MCF 10A (cell line): Measurements from ENCODE around the gene UVRAG. TPM values are rescaled to one million over a fixed set of nuclear protein-coding genes. Genes with fewer than 3 reads are reported as not detected.

Experiments
- BruUV-seq: library from RNA; stranded (reverse); fragments of 400-500 nt; replicated peaks from 2 replicates; lab custom pipeline; 2021; lab: Mats Ljungman, UMichigan
- CTCF ChIA-PET: fragments of 300-600 bp; sonication (Branson Sonifier 250); formaldehyde crosslinking; extraction: SDS; loops from one replicate; lab custom pipeline; 2021; ENCODE audit warnings: antibody characterized with exemption, inconsistent platforms; lab: Yijun Ruan, JAX
- POLR2A ChIA-PET: fragments of 300-600, 350-650 bp; sonication (Branson Sonifier 250); formaldehyde crosslinking; extraction: SDS; loops from one replicate; lab custom pipeline; 2020; ENCODE audit warnings: antibody characterized with exemption, inconsistent platforms; lab: Yijun Ruan, JAX
- DNase-seq: peaks from one replicate; pipeline ENCODE4 v3.0.0-alpha.2; 2018; ENCODE audit not compliant: unreplicated experiment
- H3K27ac Mint-ChIP-seq: one replicate; pipeline ENCODE4 v1.8.0; 2022; ENCODE audit warnings: mild to moderate bottlenecking, low read depth, mixed read lengths; ENCODE audit not compliant: unreplicated experiment
- H3K27me3 Mint-ChIP-seq: one replicate; pipeline ENCODE4 v1.8.0; 2022; ENCODE audit warnings: mixed read lengths; ENCODE audit not compliant: insufficient read depth, unreplicated experiment
- H3K36me3 Mint-ChIP-seq: one replicate; pipeline ENCODE4 v1.8.0; 2022; ENCODE audit warnings: mild to moderate bottlenecking, moderate library complexity, mixed read lengths; ENCODE audit not compliant: insufficient read depth, unreplicated experiment
- H3K4me1 Mint-ChIP-seq: one replicate; pipeline ENCODE4 v1.8.0; 2022; ENCODE audit warnings: mixed read lengths; ENCODE audit not compliant: insufficient read depth, unreplicated experiment
- H3K4me3 Mint-ChIP-seq: one replicate; pipeline ENCODE4 v1.8.0; 2022; ENCODE audit warnings: mild to moderate bottlenecking, moderate library complexity, mixed read lengths; ENCODE audit not compliant: unreplicated experiment
- H3K9me3 Mint-ChIP-seq: one replicate; pipeline ENCODE4 v1.8.0; 2022; ENCODE audit warnings: mixed read lengths; ENCODE audit not compliant: unreplicated experiment
- CTCF ChIP-seq: fragments of 200-600 bp; IDR thresholded peaks from one replicate; pipeline ENCODE4 v1.8.0; 2022; ENCODE audit warnings: antibody characterized with exemption, mild to moderate bottlenecking; ENCODE audit not compliant: unreplicated experiment
- intact Hi-C: fragments of 100-400 bp; cut with micrococcal nuclease; formaldehyde crosslinking; loops from 2 replicates; pipeline ENCODE4 v1.14.1; 2022
- total RNA-seq: library from RNA; stranded (reverse); gene quantifications from 2 replicates; pipeline ENCODE4 v1.2.3, GENCODE V29; 2022

Gene UVRAG
- total RNA-seq, 1 experiment from 2014 or later: 12.4 TPM

GRCh38 chr11:75856912-75857311, 41.9 kb downstream of the UVRAG start:
- ChIA-PET POLR2A (interaction anchor here (1.1 kb wide), 1 partner anchor 44 kb away, joined by 4 read pairs; no protein-coding TSS in a partner anchor), CTCF (interaction anchor here (0.6 to 1.2 kb wide), 4 partner anchors 11 to 549 kb away, joined by 3 to 7 read pairs (median 4); no protein-coding TSS in a partner anchor)
- peaks cover 19% of the 10 kb centered on the region for H3K36me3 Mint-ChIP-seq
- H3K4me3 Mint-ChIP-seq: no peak overlapping the region
- no peak for TF ChIP-seq CTCF
- intact Hi-C loops: no loop called here
- no peak overlapping the region for H3K27ac Mint-ChIP-seq
- no peak for DNase-seq
- no TSS peak for BruUV-seq
- no peaks in the 10 kb centered on the region for H3K27me3 Mint-ChIP-seq
- peaks cover 7% of the 10 kb centered on the region for H3K4me1 Mint-ChIP-seq
- H3K9me3 Mint-ChIP-seq: no peaks in the 10 kb centered on the region

- no TSS peak for BruUV-seq
- intact Hi-C loops: no loop called here
- Mint-ChIP-seq H3K27me3 (no peaks in the 10 kb centered on the region), H3K4me3 (no peak overlapping the region), H3K27ac (no peak overlapping the region), H3K9me3 (no peaks in the 10 kb centered on the region), H3K36me3 (peaks cover 20% of the 10 kb centered on the region), H3K4me1 (peaks cover 7% of the 10 kb centered on the region)
- DNase-seq: no peak
- no peak for TF ChIP-seq CTCF
- ChIA-PET CTCF (interaction anchor here (0.6 to 1.2 kb wide), 2 partner anchors 10 to 25 kb away, joined by 3 to 4 read pairs; no protein-coding TSS in a partner anchor), POLR2A (no interaction called here)
These were observed 43.0 kb downstream of the UVRAG start for GRCh38 chr11:75858042-75858441.

GRCh38 chr11:75858613-75859012, 43.6 kb downstream of the UVRAG start:
- H3K4me3 Mint-ChIP-seq: no peak overlapping the region
- POLR2A ChIA-PET: no interaction called here
- no peak overlapping the region for H3K27ac Mint-ChIP-seq

GRCh38 chr11:75859614-75860013, 44.6 kb downstream of the UVRAG start:
- Mint-ChIP-seq H3K9me3 (no peaks in the 10 kb centered on the region), H3K27me3 (no peaks in the 10 kb centered on the region), H3K27ac (no peak overlapping the region), H3K4me1 (peaks cover 7% of the 10 kb centered on the region), H3K4me3 (no peak overlapping the region), H3K36me3 (peaks cover 15% of the 10 kb centered on the region)
- intact Hi-C loops: no loop called here
- CTCF ChIA-PET: interaction anchor here (0.7 kb wide), 1 partner anchor 409 kb away, joined by 3 read pairs; no protein-coding TSS in a partner anchor
- no peak for TF ChIP-seq CTCF
- no peak for DNase-seq
- BruUV-seq: no TSS peak
- POLR2A ChIA-PET: interaction anchor here (0.6 kb wide), 1 partner anchor 57 kb away, joined by 3 read pairs; no protein-coding TSS in a partner anchor

More at GRCh38 chr11:75858613-75859012, 43.6 kb downstream of the UVRAG start:
- peak; percentile 23 for DNase-seq
- BruUV-seq: no TSS peak
- no peaks in the 10 kb centered on the region for H3K9me3 Mint-ChIP-seq
- CTCF ChIA-PET: interaction anchor here (0.8 kb wide), 1 partner anchor 56 kb away, joined by 4 read pairs; no protein-coding TSS in a partner anchor
- H3K4me1 Mint-ChIP-seq: peaks cover 7% of the 10 kb centered on the region
- intact Hi-C loops: no loop called here
- H3K27me3 Mint-ChIP-seq: no peaks in the 10 kb centered on the region
- peaks cover 16% of the 10 kb centered on the region for H3K36me3 Mint-ChIP-seq
- TF ChIP-seq CTCF: no peak
